Astrocyte (in vitro differentiated cells and primary cell): ENCODE measurements around the gene CSPG4.

ENCODE experiments used
- EZH2 ChIP-seq: IDR thresholded peaks from 2 replicates; pipeline ENCODE4 v1.6.1; 2012; ENCODE audit warnings: mild to moderate bottlenecking, low read length, inconsistent platforms; ENCODE audit not compliant: insufficient read depth
- TF ChIP-seq, protein P1 (sequence below): IDR thresholded peaks from 2 replicates; pipeline ENCODE4 v1.5.1; 2011; ENCODE audit warnings: low read depth, mild to moderate bottlenecking, inconsistent platforms, low read length, moderate library complexity; ENCODE audit not compliant: insufficient read depth

DNA sequence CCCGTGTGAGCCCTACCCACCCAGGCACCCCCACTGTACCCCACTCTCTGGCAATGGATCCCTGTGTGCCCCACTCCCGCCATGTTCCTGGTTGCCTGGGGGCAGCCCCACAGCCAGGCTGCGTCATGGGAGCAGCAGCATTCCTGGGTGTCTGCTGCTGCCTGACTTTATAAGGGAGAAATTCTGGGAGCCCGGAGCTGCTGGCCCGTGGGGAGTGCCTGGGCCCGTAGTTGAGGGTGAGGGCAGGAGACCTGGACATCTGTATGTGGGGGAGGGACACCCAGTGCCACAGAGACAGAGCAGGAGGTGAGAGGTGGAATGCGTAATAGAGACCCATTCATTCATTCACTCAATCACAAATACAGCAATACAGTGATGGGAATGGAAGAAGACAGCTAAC lies 15.1 kb downstream of the CSPG4 start:
- TF ChIP-seq, protein P1, sequence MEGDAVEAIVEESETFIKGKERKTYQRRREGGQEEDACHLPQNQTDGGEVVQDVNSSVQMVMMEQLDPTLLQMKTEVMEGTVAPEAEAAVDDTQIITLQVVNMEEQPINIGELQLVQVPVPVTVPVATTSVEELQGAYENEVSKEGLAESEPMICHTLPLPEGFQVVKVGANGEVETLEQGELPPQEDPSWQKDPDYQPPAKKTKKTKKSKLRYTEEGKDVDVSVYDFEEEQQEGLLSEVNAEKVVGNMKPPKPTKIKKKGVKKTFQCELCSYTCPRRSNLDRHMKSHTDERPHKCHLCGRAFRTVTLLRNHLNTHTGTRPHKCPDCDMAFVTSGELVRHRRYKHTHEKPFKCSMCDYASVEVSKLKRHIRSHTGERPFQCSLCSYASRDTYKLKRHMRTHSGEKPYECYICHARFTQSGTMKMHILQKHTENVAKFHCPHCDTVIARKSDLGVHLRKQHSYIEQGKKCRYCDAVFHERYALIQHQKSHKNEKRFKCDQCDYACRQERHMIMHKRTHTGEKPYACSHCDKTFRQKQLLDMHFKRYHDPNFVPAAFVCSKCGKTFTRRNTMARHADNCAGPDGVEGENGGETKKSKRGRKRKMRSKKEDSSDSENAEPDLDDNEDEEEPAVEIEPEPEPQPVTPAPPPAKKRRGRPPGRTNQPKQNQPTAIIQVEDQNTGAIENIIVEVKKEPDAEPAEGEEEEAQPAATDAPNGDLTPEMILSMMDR, result no peak
- TF ChIP-seq EZH2, result no peak
